ENCODE data around the gene FGB. TPM values are rescaled to one million over a fixed set of nuclear protein-coding genes. Genes with fewer than 3 reads are reported as not detected.

The FGB gene
- not detected in 2 replicates for total RNA-seq

GRCh38 chr4:154562697-154563254, at the start of gene FGB:
TSS of gene FGB (plus strand) at chr4:154563011. CDS start at chr4:154563019, 8 bp downstream.

GRCh38 chr4:154549894-154550790, 12.7 kb upstream of the FGB start, which contains the start of gene PLRG1:
TSS of gene PLRG1 (minus strand) at chr4:154550400. CDS start at chr4:154550308, 92 bp downstream.

GRCh38 chr4:154590329-154591006, 27.7 kb downstream of the FGB start, which contains the start of gene FGA:
TSS of gene FGA (minus strand) at chr4:154590742. CDS start at chr4:154590687, 55 bp downstream.

GRCh38 chr4:154612472-154613414, 49.9 kb downstream of the FGB start, which contains the start of gene FGG:
TSS of gene FGG (minus strand) at chr4:154612656. CDS start at chr4:154612609, 47 bp downstream.

Other genes with a start within 250 kb of the FGB start
- gene DCHS2, start 71.2 kb upstream of the FGB start, total RNA-seq, result not detected in 2 replicates
- 22.7 and 44.3 TPM in 2 replicates for gene PLRG1, start 12.6 kb upstream of the FGB start, total RNA-seq
- not detected in 2 replicates for gene FGA, start 27.7 kb downstream of the FGB start, total RNA-seq
- not detected in 2 replicates for gene FGG, start 49.6 kb downstream of the FGB start, total RNA-seq
- gene LRAT, start 181.0 kb downstream of the FGB start, total RNA-seq, result not detected in 2 replicates
- gene RBM46, start 218.3 kb downstream of the FGB start, total RNA-seq, result 0.20 TPM in 1 of 2 replicates, not detected in the other